Stimulated activated naive CD8-positive, alpha-beta T cell treated with anti-CD3 and anti-CD28 coated beads, Interleukin-15, Interleukin-2, amounts not matched to agents 100 ng/mL and 50 ng/mL, for 24 hours (primary cell): ENCODE measurements around the gene URB2.
"Not testable (repeated sequence)": the region's sequence is repeated elsewhere in the genome, so short reads cannot be mapped to it uniquely, and the experiment has no call there.

Experiments used
- H3K27ac Mint-ChIP-seq: one replicate; pipeline ENCODE4 v1.8.0; 2021; ENCODE audit warnings: mild to moderate bottlenecking, mixed read lengths
- H3K27me3 Mint-ChIP-seq: one replicate; pipeline ENCODE4 v1.8.0; 2021; ENCODE audit warnings: mixed read lengths
- H3K36me3 Mint-ChIP-seq: one replicate; pipeline ENCODE4 v1.8.0; 2021; ENCODE audit warnings: low read depth, mixed read lengths
- H3K4me1 Mint-ChIP-seq: one replicate; pipeline ENCODE4 v1.8.0; 2021; ENCODE audit warnings: low read depth, mixed read lengths
- H3K4me3 Mint-ChIP-seq: one replicate; pipeline ENCODE4 v1.8.0; 2021; ENCODE audit warnings: mild to moderate bottlenecking, mixed read lengths
- H3K9me3 Mint-ChIP-seq: one replicate; pipeline ENCODE4 v1.8.0; 2021; ENCODE audit warnings: mixed read lengths

Gene URB2

DNA sequence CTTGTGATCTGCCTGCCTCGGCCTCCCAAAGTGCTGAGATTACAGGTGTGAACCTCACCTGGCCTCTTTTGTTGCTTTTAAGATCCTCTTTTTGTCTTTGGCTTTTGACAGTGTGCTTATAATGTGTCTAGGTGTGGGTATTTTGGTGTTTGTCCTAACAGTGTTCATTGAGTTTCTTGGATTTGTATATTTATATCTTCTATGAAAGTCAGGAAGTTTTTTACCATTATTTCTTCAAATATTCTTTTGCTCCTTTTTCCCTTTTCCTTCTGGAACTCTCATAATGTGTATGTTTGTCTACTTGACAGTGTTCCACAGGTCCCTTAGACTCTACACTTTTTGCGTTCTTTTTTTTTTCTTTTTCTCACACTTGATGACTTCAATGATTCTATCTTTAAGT, 59.1 kb downstream of the URB2 start:
- H3K4me3 Mint-ChIP-seq: no peak overlapping the region
- H3K27me3 Mint-ChIP-seq: peaks cover 4% of the 10 kb centered on the region
- no peak overlapping the region for H3K27ac Mint-ChIP-seq
- H3K9me3 Mint-ChIP-seq: peaks cover 18% of the 10 kb centered on the region
- no peaks in the 10 kb centered on the region for H3K4me1 Mint-ChIP-seq
- H3K36me3 Mint-ChIP-seq: peaks cover 15% of the 10 kb centered on the region

DNA sequence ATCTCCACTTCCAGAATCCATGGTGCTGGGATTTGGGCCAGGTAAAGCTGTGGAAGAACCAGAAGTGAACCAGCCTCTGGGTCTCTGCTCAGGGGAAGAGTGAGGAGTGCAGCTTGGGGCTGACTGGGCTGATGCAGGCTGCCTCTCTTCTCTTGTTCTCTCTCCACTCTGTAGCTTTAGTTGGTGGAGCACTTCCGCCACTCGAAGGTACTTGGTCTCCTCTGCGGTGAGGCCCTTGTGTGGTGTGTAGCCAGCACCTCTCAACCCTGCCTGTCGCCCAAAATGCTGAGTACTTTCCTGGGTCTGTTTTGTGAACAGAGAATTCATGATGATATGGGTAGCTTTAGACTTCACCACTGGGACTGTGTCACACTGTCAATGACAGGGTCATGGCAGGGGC, 63.2 kb downstream of the URB2 start:
- Mint-ChIP-seq H3K9me3 (peaks cover 13% of the 10 kb centered on the region), H3K27me3 (peaks cover 4% of the 10 kb centered on the region), H3K36me3 (peaks cover 15% of the 10 kb centered on the region), H3K4me1 (peaks cover 20% of the 10 kb centered on the region), H3K4me3 (no peak overlapping the region), H3K27ac (no peak overlapping the region)

DNA sequence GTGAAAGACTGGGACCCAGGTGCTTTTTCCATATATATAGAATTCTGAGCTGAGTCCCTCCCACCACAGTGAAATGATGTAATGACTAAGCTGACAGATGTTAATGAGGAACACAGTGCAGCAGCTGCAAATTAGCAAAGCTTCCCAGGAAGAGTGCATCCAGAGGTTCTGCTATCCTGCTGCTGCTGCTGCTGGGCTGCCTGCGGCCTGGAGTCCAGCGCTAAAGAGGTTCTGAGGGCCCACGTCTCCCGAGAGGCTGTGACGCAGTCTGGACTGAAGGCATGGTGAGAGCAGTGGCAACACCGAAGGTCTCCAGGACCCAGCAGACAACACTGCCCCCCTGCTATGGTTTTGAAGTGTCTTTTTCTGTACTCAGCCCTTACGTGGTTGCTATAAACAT, 63.9 kb downstream of the URB2 start:
- Mint-ChIP-seq H3K36me3 (peaks cover 15% of the 10 kb centered on the region), H3K27ac (no peak overlapping the region), H3K9me3 (peaks cover 13% of the 10 kb centered on the region), H3K4me1 (peaks cover 20% of the 10 kb centered on the region), H3K27me3 (peaks cover 4% of the 10 kb centered on the region), H3K4me3 (no peak overlapping the region)

DNA sequence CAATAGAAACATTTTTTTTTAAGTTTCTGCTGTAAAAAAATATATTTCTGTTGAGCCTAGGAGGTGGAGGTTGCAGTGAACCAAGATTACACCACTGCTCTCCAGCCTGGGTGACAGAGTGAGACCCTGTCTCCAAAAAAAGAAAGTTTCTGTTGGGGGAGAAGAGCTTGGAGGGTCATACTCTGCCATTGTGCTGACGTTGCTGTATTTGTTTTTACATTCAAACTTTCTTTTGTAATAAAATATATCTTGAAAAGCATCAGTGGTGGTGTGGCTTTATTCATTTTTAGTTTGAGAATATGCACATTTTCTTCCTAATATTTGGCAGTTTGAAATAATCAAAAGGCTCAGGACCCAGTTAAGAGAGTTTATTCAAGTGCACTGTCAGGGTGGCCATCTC, 64.6 kb downstream of the URB2 start:
- H3K9me3 Mint-ChIP-seq: peaks cover 5% of the 10 kb centered on the region
- H3K4me3 Mint-ChIP-seq: no peak overlapping the region
- peaks cover 20% of the 10 kb centered on the region for H3K4me1 Mint-ChIP-seq
- H3K27ac Mint-ChIP-seq: no peak overlapping the region
- peaks cover 4% of the 10 kb centered on the region for H3K27me3 Mint-ChIP-seq
- H3K36me3 Mint-ChIP-seq: peaks cover 8% of the 10 kb centered on the region

DNA sequence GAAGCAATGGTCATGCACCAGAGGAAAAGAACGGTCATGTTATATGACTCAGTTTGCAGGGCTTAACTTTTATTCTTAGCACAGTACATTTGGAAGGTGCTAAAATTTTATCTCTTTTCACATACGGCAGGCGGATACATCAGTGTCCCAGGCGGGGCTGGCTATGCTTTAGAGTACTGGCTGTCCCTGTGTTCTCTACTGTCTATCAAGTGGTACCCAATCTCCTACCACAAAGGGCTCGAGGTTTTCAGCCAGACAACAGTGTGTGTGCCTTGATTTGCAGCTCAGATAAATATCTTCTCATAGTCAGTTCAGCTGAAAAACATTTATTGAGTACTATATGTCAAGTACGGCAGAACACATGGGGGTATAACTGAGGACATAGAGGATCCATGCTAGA, 65.3 kb downstream of the URB2 start:
- Mint-ChIP-seq H3K27ac (no peak overlapping the region), H3K27me3 (no peaks in the 10 kb centered on the region), H3K4me1 (peaks cover 20% of the 10 kb centered on the region), H3K9me3 (no peaks in the 10 kb centered on the region), H3K36me3 (peaks cover 1% of the 10 kb centered on the region), H3K4me3 (no peak overlapping the region)

DNA sequence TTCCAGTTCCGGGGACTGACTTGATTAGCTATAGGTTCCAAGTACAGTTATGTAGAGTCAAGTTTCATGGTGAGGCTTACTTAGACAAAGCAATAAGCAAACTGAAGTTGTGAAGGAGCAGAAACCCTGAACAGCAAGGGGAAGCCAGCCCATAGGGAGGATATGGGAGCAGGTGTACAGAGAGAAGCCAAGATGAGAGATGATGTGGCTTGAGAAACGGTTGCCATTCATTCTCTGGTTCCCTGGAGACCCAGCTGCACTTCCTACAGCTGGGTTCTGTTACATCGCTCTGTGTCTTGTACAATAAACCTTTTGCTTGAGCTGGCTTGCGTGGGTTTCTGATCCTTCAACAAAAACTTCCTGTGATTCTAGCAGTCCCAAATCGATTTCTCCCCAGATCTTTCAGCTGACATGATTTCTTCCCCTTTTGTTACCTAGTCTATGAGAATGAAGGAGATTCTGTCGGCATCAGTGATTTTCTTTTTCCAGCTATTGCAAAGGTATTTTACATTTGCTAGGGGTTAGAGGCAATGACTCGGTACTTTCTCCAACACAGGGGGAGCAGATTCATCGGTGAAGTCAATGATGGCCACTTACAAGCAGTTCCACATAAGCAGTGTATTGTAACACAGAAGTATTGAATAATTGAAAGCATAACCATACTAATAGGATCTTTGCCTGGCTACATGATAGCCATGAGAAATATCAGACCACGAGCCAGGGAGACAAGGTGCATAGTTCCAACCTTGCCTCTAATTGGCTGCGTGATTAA, 67.3 kb downstream of the URB2 start:
- no peaks in the 10 kb centered on the region for H3K36me3 Mint-ChIP-seq
- peaks cover 20% of the 10 kb centered on the region for H3K4me1 Mint-ChIP-seq
- no peaks in the 10 kb centered on the region for H3K27me3 Mint-ChIP-seq
- no peak overlapping the region for H3K4me3 Mint-ChIP-seq
- H3K27ac Mint-ChIP-seq: no peak overlapping the region
- H3K9me3 Mint-ChIP-seq: no peaks in the 10 kb centered on the region

DNA sequence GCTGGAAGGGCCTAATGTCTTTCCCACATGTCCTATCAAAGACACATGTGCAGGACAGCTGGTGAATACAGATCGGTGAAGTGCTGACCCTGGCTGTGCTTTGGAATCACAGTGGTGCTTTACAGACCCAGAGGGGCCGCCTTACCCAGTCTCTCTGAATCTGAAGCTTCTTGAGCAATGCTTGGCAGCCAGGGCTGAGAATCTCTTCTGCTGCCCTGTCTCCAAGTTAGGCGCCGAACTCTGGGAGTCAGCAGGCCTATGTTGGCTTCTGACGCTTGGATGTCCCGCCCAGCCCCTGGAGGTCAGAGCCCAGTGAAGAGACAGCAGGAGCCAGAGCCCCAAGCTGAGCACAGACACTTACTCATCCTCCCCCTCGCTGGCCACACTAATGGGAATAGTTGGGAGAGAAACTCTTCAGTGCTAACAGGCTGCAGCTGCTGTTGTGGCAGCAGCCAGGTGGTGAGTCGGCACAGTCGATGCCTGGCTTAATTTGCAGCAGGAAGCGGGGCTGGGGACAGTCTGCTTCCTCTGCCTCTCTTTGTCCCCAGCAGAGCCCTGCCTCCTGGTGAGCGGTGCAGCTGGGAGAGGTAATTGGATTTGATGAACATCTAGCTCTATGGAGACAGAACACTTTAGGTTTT, 68.1 kb downstream of the URB2 start:
- no peaks in the 10 kb centered on the region for H3K27me3 Mint-ChIP-seq
- H3K36me3 Mint-ChIP-seq: no peaks in the 10 kb centered on the region
- peaks cover 20% of the 10 kb centered on the region for H3K4me1 Mint-ChIP-seq
- H3K9me3 Mint-ChIP-seq: no peaks in the 10 kb centered on the region
- H3K27ac Mint-ChIP-seq: no peak overlapping the region
- no peak overlapping the region for H3K4me3 Mint-ChIP-seq

DNA sequence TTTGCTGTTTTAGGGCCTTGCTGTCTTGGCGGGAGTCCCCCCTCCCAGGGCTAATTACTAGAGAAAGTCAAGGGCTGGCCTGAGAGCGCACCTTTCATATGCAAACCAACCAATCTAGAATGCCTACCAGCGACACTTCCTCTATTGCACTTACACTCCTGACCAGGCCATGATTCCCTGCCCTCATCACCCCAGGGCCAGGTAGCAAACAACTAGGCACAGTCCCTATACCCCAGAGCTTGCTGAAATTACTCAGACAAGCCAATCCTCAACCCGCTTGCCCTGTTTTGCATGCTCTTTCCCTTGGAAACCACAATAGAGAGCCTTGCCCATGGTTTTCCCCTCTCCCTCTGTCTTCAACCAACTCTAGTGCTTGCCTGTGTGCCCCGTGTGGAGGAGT, 70.3 kb downstream of the URB2 start:
- peaks cover 20% of the 10 kb centered on the region for H3K4me1 Mint-ChIP-seq
- no peaks in the 10 kb centered on the region for H3K36me3 Mint-ChIP-seq
- no peak overlapping the region for H3K27ac Mint-ChIP-seq
- no peak overlapping the region for H3K4me3 Mint-ChIP-seq
- H3K27me3 Mint-ChIP-seq: no peaks in the 10 kb centered on the region
- no peaks in the 10 kb centered on the region for H3K9me3 Mint-ChIP-seq

DNA sequence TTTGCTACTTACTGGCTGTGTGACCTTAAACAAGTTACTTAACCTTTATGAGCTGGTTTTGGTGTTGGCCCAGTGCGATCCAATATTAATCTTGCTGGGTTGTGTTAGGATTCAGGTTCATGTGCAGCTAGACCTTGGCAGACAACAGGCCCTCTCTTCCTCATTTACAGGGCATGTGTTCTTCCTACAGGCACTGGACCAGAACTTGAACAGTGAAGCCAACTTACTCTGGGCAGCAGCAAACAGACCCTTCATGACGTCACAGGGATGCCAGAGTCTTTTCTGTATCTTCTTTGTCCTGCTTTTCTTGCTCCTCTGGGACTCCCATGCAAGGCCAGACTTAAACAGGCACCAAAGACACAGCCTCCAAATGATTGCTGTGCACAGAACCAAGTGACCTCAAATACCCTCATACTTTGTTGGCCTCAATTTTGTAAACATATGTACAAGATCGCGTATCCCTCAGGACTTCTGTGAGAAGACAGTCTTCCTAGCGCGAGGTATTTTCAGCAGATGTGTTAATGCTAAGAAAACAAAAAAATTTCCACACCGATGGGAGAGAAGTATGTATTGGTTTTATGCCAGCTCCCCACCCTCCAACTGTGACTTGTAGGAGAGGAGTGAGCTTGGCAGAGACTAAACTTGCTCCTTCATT, 73.7 kb downstream of the URB2 start:
- H3K27me3 Mint-ChIP-seq: no peaks in the 10 kb centered on the region
- H3K4me1 Mint-ChIP-seq: no peaks in the 10 kb centered on the region
- no peak overlapping the region for H3K27ac Mint-ChIP-seq
- no peaks in the 10 kb centered on the region for H3K9me3 Mint-ChIP-seq
- H3K4me3 Mint-ChIP-seq: no peak overlapping the region
- H3K36me3 Mint-ChIP-seq: no peaks in the 10 kb centered on the region

DNA sequence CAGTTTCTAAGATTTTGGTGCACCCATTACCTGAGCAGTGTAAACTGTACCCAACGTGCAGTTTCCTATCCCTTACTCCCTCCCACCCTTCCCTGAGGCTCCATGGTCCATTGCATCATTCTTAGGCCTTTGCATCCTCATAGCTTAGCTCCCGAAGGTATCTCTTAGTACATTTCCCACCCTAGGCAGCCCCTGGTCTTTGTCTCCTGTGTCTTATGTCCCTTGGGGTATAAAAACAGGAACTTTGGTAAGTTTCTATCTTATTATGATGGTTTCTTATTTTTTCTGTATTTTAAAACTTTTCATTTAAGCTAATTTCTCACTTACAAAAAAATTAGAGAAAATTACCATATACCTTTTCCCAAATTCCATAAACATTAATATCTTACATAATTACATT, 78.1 kb downstream of the URB2 start:
- H3K4me1 Mint-ChIP-seq: no peaks in the 10 kb centered on the region
- H3K4me3 Mint-ChIP-seq: no peak overlapping the region
- no peaks in the 10 kb centered on the region for H3K36me3 Mint-ChIP-seq
- peaks cover 9% of the 10 kb centered on the region for H3K27me3 Mint-ChIP-seq
- H3K9me3 Mint-ChIP-seq: peaks cover 13% of the 10 kb centered on the region
- no peak overlapping the region for H3K27ac Mint-ChIP-seq

DNA sequence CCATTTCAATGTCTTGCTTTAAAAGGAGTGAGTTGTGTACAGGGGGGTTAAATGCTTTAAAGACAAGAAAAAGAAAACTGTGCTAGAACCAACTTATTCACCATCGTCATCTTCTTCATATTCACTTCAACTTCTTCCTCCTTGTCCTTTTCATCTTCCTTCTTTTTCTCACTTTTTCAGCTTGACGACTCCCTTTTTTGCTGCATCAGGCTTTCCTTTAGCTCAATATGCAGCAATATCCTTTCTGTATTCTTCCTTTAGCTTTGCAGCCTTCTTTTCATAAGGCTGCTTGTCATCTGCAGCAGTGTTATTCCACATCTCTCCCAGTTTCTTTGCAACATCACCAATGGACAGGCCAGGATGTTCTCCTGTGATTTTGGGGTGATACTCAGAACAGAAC, 79.1 kb downstream of the URB2 start:
- not testable (repeated sequence) for H3K36me3 Mint-ChIP-seq, H3K27ac Mint-ChIP-seq, H3K27me3 Mint-ChIP-seq, H3K4me1 Mint-ChIP-seq, H3K4me3 Mint-ChIP-seq
- H3K9me3 Mint-ChIP-seq: peaks cover 13% of the 10 kb centered on the region

DNA sequence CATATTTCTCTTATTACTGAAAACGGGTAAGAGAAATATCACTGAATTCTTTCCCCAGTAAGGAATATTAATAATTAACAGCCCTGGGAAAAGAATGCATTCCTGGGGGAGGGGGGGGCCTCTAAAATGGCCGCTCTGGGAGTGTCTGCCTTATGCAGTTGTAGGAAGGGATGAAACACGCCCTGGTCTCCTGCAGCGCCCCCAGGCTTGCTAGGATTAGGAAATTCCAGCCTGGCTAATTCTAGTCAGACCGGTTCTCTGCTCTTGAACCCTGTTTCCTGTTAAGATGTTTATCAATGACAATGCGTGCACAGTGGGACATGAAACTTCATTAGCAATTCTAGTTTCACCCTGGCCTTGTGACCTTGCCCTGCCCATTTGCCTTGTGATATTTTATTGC, 81.1 kb downstream of the URB2 start:
- not testable (repeated sequence) for H3K4me3 Mint-ChIP-seq, H3K36me3 Mint-ChIP-seq, H3K27ac Mint-ChIP-seq, H3K27me3 Mint-ChIP-seq, H3K4me1 Mint-ChIP-seq
- peaks cover 13% of the 10 kb centered on the region for H3K9me3 Mint-ChIP-seq

DNA sequence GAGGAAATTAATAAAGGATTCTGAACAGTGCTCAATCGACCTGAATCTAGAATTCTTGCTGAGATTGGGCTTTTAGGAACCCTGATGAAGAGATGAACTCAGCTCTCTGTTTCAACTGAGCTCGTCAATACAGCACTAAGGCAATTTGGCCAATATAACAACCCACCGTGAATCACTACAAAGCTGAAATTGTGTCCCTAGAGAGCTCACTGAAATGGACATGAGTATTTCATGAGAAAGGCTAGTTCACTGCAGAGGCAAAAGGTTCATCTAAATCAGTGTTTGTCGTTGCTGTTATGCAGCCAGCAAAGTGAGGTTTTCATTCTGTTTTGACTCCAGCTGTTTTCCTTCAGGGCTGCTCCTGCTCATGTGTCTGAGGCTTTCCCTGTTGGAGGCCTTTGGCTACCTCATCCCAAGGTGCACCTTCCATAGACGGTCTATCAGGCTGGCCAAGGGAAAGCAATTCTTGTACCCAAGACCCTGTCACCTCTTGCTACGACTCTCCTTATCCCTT, 83.5 kb downstream of the URB2 start:
- no peak overlapping the region for H3K4me3 Mint-ChIP-seq
- H3K27ac Mint-ChIP-seq: no peak overlapping the region
- no peaks in the 10 kb centered on the region for H3K36me3 Mint-ChIP-seq
- H3K9me3 Mint-ChIP-seq: peaks cover 13% of the 10 kb centered on the region
- H3K4me1 Mint-ChIP-seq: no peaks in the 10 kb centered on the region
- peaks cover 9% of the 10 kb centered on the region for H3K27me3 Mint-ChIP-seq
